D341Med (cell line): ENCODE results near the gene LAMC1.

Experiments used
- DNase-seq: peaks from one replicate; pipeline ENCODE4 v3.0.0; 2012; ENCODE audit warnings: low spot score

Gene LAMC1

DNA sequence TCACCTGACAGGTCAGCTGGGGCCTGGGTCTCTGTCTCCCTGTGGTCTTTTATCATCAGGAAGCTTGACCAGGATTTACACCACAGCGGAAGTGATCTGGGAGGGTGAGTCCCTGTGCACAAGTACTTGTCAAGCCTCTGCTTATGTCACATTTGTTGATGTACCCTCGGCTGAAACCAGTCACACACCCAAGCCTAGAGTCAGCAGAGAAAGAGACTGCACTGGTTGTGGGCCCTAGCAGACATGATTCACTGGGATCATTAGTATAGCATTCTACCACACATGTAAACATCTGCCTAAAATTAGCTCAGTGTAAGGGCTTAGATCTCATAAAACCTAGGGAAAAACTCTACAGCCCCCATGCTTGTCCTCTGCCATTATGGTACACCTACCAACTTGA lies 83.5 kb downstream of the LAMC1 start:
- DNase-seq: no peak

DNA sequence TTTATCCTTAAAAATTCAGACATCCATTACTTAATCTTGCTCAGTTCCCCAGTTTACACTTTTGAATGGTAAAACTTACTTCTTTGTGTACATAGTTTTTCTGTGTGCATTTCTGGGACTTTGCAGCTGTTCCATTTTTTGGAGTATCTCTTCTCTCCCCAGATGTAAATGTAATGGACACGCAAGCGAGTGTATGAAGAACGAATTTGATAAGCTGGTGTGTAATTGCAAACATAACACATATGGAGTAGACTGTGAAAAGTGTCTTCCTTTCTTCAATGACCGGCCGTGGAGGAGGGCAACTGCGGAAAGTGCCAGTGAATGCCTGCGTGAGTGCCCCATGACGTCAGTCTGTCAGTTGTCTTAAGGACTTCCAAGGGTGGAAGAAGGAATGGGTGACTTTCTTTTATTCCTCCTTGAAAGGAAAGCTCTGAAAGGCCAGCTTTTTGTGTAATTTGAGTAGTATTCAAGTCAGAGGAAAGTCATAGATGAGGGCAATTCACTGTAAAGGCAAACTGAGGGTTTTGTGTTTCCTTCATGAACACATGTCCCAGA lies 87.2 kb downstream of the LAMC1 start:
- DNase-seq: no peak

DNA sequence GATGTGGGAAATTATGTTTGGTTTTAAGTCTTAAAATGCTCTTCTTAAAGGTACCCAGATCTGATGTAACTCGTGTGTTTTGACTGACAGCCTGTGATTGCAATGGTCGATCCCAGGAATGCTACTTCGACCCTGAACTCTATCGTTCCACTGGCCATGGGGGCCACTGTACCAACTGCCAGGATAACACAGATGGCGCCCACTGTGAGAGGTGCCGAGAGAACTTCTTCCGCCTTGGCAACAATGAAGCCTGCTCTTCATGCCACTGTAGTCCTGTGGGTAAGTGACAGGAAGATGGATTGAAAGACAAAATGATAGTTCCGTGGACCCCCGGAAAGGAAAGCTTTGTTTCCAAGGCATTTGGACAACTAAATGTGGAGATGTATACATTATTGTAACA lies 91.2 kb downstream of the LAMC1 start:
- no peak for DNase-seq

DNA sequence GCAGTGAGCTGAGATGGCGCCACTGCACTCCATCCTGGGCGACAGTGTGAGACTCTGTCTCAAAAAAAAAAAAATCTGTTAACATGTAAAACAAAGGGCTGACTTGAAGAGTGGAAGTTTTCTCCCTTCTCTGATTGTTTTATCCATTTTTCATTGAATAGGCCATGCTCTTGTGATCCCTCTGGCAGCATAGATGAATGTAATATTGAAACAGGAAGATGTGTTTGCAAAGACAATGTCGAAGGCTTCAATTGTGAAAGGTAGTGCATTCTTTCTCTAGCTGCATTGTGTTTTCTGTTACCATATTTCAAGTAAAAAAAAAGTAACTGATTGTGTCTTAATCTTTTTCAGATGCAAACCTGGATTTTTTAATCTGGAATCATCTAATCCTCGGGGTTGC lies 93.2 kb downstream of the LAMC1 start:
- DNase-seq: no peak

DNA sequence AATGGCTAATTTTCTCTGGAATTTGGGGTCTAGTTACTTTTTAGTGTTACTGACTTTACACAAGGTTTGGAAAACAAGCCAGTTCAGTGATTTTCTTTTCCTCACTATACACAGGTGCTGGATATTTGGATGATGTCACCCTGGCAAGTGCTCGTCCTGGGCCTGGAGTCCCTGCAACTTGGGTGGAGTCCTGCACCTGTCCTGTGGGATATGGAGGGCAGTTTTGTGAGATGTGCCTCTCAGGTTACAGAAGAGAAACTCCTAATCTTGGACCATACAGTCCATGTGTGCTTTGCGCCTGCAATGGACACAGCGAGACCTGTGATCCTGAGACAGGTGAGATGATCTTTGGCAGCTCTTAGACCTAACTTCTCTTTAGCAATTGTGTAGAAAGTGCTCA lies 98.4 kb downstream of the LAMC1 start:
- DNase-seq: no peak

DNA sequence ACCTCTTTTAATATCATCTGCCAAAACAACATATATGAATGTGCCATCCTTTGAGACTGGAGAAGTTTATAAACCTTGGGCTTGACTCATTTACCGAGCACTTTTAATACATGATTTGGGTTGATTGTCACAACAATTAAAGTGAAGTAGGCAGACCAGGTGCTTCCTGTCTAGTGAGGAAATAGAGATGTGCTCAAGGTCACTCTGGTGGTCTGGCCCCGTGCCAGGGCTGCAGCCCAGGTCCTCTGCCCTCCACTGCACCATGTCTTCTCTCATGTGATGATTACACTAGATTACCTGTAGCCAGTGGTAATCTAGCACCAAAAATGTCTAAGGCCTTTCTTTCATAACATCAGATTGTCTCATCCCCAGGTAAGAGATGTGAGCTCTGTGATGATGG lies 101.0 kb downstream of the LAMC1 start:
- no peak for DNase-seq

DNA sequence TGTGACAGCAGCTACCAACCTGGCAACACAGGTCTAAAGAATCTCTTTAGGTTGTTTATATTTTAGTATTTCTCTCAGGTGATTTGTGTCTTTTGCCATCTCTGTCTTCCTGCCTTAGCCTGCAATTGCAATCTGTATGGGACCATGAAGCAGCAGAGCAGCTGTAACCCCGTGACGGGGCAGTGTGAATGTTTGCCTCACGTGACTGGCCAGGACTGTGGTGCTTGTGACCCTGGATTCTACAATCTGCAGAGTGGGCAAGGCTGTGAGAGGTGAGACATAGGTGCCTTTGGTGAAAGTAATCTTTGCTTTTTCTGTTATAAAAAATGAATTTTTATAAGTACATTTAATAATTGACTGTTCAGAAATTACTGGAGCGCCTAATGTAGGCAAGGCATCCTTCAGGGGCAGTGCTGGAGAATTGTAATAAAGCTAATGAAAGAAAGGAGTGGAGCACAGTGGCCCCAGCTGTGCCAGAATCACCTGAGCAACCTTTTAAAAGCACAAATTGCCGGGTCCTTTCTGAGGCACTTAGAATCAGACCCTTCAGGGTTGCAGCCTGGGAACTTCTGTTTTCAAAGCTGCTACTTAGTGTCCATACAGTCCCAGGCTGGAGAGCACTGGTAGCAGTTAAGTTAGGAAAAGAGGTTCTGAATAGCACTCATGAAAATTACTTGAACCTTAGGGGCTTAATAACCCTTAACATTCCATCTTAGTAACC lies 102.2 kb downstream of the LAMC1 start:
- DNase-seq: no peak

DNA sequence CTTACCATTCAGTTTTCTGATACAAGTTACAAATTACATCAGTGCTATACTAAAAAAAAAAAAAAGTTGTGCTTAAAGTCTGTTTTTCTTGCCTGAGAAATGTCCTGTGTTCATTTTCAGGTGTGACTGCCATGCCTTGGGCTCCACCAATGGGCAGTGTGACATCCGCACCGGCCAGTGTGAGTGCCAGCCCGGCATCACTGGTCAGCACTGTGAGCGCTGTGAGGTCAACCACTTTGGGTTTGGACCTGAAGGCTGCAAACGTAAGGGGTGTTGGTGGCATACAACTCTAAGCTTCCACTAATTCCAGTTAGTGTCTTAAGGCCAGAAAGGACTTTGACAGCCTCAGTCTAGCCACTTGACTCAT lies 102.8 kb downstream of the LAMC1 start:
- no peak for DNase-seq

DNA sequence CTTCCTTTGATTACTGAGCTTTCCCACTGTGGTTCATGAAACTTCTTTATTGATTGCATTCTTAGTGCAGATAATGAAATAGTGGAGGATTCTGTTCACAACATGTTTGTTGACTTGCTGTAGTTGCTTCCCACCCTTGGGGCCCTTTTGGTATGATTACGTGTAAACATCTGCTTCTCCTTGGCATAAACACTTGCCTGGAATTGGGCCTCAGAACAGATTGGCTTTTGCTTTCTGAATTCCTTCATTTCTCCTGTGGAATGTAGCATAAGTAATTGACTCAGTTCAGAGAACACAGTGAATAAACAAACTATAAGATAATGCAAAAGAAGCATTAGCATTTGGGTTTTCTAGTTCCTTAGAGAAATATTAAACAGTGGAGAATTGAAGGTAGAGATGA lies 103.3 kb downstream of the LAMC1 start:
- DNase-seq: no peak

DNA sequence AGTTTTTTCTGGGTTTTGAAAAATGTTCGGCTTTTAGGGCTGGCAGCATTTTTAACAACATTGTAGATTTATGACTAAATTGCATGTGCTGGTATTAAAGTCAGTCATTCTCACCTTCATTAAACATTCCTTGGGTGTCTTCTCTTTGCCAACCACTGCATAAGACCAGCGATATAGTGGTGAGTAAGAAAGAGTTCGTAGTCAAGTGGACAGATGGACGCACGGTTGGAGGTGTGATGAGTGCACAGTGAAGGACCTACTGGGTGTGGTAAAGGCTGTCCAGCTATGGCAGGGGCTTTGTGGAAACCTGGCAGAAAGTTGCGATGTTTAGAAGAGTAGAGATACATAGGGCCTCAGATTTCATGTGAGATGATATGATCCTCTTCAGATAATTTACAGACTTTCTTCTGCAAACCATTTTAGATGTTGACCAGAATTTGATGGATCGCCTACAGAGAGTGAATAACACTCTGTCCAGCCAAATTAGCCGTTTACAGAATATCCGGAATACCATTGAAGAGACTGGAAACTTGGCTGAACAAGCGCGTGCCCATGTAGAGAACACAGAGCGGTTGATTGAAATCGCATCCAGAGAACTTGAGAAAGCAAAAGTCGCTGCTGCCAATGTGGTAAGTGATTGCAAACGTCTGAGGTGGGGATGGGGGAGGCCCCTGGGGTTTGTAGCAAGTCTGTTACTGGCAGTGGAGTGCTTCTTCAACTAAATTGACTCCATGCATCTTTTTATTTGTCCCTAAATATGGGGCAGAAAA lies 106.9 kb downstream of the LAMC1 start:
- no peak for DNase-seq

DNA sequence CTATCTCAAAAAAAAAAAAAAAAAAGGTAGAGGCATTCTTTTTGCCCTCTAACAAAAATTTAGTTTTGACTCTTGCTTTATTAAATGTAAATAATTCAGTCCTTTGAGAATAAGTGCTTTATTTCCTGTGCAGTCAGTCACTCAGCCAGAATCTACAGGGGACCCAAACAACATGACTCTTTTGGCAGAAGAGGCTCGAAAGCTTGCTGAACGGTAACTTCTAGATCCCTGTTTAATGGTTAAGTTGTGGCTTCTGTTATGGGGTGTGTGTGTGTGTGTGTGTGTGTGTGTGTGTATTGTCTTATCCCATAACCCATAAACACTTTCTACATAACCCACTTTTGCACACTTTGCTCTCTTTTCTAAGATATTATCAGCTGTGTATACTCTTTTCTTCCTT lies 107.9 kb downstream of the LAMC1 start:
- no peak for DNase-seq

DNA sequence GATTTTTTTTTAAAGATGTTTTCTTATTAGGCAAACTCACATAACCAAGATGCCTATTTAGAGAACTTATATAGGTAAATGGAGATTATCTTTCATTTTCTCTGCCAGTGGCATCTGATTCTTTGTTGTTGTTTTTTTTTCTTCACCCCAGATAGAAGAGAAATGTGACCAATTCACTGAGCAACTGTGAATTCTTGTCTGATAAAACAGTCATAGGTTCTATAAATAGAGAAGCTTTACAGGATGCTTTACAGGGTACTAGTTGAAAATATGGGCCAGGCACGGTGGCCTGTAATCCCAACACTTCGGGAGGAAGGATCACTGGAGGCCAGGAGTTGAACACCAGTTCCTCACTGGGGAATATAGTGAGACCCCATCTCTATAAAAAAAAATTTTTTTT lies 112.1 kb downstream of the LAMC1 start:
- DNase-seq: no peak

DNA sequence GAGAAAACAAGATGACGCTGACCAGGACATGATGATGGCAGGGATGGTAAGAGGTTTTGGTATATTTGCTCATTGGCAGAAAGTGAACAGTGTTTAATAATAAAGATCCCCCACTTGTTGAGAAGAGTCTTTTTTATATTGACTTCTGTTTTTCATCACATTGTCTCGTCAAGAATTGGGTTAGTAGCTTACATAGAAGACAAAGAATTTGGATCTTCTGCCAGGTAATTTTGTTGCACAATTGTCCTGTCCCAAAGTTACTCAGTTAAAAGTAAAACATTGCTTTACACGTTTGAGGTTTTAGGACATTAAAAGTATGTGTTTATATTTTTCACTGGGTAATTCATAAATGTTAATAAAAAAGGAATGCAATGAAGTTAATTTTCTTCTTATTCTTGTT lies 114.6 kb downstream of the LAMC1 start:
- no peak for DNase-seq

DNA sequence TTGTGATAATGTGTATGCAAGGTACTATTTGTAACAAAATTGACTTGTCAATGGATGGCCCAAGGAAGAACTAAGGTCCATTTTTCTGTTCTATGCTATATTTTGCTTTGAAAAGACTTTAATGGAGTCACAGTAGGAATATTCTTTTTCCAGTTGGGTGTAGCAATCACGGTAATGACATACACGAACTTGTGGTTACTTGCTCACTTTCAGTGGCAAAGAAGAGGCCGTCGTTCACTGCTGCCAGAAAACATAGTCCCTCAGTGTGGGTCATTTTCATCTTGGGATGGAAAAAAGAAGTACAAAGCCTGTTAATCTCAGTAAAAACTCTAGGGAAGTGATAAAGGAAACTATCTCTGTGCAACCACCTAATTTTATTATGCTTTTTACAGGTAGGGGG lies 115.1 kb downstream of the LAMC1 start:
- DNase-seq: no peak

DNA sequence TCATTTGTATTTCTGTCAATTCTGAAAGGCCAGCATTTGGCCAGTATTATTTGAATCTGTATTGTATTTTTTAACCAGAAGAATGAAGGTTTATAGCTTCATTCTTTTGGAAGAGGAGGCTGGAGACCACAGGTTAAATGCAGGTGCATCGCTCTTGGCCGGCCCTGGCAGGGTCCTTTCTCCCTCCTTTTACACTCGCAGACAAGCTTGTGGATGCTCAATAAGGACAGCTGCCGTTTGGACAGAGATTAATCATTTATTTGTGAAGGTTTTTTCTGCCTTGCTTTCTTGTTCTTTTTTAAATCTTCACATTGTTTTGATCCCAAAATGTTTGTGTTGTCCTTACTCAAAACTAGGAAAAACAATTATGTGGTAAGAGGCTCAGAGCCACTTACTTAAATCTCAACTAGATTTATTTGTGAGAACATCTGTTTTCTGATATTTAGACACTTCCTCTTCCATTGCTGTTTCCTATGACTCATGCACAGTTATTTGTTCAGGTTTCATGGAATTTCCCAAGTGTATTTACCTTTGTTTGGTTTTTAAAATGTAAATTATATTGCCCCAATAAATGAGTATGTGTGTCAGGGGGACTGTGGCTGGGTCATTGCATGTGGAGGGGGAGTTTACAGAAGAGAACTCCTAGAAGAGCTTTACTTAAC lies 116.2 kb downstream of the LAMC1 start:
- no peak for DNase-seq

DNA sequence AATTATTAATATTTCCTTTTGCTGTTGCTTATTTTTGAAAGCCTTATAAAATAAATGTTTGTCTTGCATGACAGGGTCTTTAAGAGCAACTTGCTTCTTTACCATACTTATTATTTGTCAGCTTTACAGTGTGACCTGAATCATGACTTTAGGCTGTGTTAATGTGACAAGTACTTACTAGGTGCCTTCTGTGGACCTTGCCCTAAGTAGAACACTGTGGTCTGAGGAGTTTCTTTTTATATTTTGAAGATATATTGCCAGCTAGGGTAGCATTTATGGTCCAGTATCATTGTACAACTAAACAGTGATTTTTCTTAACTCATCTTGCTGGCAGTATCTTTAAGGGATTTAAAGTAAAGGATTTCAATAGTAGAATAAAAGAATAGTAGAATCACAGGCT lies 117.4 kb downstream of the LAMC1 start:
- no peak for DNase-seq

DNA sequence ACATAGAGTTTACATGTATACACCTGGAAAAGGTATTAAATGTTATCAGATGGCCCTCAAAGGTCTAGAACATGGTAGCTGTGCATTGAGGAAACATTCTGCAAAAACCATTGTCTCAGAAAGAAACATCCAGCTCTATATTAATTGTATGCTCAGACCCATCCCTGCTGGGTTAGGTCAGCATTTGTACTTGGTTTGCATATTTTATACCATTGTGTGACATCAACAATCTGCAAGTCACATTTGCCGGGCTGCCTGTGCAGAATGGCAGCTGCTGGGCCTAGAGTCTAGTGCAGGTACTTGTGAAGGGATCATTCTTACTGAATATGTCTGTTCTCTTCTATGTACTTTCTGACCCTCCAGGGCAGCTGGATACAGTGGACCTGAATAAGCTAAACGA lies 119.0 kb downstream of the LAMC1 start:
- no peak for DNase-seq

DNA sequence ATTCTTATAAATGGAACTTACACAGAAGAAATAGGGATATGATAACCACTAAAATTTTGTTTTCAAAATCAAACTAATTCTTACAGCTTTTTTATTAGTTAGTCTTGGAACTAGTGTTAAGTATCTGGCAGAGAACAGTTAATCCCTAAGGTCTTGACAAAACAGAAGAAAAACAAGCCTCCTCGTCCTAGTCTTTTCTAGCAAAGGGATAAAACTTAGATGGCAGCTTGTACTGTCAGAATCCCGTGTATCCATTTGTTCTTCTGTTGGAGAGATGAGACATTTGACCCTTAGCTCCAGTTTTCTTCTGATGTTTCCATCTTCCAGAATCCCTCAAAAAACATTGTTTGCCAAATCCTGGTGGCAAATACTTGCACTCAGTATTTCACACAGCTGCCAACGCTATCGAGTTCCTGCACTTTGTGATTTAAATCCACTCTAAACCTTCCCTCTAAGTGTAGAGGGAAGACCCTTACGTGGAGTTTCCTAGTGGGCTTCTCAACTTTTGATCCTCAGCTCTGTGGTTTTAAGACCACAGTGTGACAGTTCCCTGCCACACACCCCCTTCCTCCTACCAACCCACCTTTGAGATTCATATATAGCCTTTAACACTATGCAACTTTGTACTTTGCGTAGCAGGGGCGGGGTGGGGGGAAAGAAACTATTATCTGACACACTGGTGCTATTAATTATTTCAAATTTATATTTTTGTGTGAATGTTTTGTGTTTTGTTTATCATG lies 120.5 kb downstream of the LAMC1 start:
- DNase-seq: no peak

DNA sequence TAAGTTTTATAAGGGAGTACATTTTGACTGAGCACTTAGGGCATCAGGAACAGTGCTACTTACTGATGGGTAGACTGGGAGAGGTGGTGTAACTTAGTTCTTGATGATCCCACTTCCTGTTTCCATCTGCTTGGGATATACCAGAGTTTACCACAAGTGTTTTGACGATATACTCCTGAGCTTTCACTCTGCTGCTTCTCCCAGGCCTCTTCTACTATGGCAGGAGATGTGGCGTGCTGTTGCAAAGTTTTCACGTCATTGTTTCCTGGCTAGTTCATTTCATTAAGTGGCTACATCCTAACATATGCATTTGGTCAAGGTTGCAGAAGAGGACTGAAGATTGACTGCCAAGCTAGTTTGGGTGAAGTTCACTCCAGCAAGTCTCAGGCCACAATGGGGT lies 121.5 kb downstream of the LAMC1 start:
- DNase-seq: no peak

DNA sequence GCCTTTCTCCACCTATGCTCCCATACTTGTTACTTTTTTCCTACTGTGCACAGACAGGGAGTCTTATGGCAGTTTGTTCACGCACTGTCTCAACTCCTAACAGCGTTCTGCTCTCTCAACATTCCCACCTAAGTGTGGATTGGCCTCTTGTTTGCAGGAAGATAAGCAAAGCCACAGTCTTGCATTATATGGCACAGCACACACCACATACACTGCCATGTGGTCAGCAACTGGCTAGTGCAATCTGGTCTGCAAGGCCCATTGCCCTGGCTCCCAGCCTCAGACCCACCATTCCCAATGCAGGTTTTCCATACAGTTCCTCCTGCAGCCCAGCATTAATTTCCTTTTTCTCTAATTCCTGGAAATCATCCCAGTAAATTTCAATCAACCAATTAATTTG lies 124.5 kb downstream of the LAMC1 start:
- no peak for DNase-seq

DNA sequence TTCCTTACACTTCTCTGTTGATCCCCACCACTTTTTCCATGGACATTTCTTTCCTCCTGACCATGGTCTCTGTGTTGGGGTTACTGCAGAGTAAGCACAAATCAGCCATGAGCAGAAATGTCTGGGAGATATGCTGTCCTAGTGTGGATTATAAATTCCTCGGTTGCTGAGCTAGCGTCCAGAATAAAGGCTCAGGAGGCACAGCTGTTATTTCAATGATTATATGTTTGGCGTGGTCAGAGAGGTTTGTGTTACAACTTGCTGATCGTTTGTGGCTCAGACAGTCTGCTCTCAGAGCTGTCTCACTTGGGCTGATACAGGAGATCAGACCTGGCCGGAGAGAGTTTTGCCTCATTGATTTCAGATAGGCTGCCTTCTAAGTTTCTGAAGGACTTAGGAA lies 125.4 kb downstream of the LAMC1 start:
- DNase-seq: no peak

DNA sequence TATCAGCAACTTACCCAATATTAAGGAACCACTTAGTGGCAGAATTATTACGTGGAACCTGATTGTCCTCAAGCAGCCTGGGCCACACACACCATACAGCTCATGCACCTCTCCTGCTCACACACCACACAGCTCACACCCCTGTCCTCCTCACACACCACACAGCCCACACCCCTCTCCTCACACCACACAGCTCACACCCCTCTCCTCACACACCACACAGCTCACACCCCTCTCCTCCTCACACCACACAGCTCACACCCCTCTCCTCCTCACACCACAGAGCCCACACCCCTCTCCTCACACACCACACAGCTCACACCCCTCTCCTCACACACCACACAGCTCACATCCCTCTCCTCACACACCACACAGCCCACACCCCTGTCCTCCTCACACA lies 126.1 kb downstream of the LAMC1 start:
- no peak for DNase-seq
